ENCODE results near the gene CYGB. TPM values are rescaled to one million over a fixed set of nuclear protein-coding genes. Genes with fewer than 3 reads are reported as not detected.

CYGB gene
- 10 to 100 TPM in 2 of 3 donors, 1 to 10 TPM in 1; 5.9 to 37.4 (median 27.2) TPM for total RNA-seq

DNA sequence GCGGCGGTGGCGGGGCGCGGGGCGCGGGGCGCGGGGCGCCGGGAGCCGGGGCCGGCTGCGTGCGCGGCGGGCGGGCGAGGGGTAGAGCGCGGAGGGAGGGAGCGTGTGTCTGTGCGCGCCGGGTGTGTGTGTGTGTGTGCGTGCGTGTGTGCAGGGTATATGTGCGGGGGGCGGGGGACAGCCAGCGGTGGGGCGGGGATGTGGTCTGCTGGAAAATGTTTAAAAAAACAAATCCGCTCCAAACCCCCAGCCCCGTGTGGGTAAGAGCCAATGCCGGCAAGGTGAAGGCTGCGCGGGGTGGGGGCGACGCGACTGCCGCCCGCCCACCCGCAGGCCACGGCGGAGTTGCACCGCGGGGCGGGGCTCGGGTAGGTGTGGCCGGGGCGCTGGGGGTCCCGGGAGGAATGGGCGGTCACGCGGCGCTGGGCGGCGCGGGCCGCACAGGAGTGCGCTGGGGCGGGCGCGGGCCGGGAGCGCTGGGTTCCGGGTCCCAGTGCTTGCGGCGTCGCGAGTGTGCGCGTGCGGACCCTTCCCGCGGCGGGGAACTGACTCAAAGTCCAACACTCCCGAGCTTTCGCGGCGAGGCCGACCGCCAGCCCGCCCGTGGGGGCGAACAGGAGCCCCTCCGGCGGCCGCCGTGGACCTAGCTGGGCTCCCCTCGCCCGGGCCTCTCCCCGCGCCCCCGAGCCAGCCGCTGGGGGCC is at the start of gene CYGB:
TSS of gene CYGB (minus strand) at position 132 of the 703 bp plus-strand sequence. CDS start 167 bp downstream, outside the sequence.
- H3K27ac ChIP-seq, result peak within 1 kb of the TSS; percentile 70 to 92
- TF ChIP-seq POLR2AphosphoS5 (IDR thresholded peaks at IDR 0.05) (no peak), CTCF (IDR thresholded peaks at IDR 0.05) (no peak), POLR2A (IDR thresholded peaks at IDR 0.05) (no peak)
- peak within 1 kb of the TSS; percentile 48 to 86 (median 56) for H3K4me3 ChIP-seq
- H3K9me3 ChIP-seq, result no peaks in the 10 kb centered on the region
- peaks cover 0 to 7% of the 10 kb centered on the region in 2 donors for H3K27me3 ChIP-seq
- intact Hi-C loops (cut with DNase I; ENCODE audit: low total_unique reads), result loop anchor here (10.0 kb wide), 1 partner anchor 157 kb away; no protein-coding TSS in a partner anchor
- no peaks in the 10 kb centered on the region for H3K36me3 ChIP-seq
- H3K4me1 ChIP-seq, result peaks cover 0 to 8% of the 10 kb centered on the region in 2 donors
- no peak for DNase-seq (ENCODE audit: low spot score in 2 of 2)

- Histone ChIP-seq H3K9me3 (no peaks in the 10 kb centered on the region), H3K4me3 (peak overlapping the region in 2 of 3 donors; percentile 76 to 85), H3K27ac (peak overlapping the region; percentile 88 to 92), H3K36me3 (no peaks in the 10 kb centered on the region), H3K27me3 (peaks cover 3 to 5% of the 10 kb centered on the region in 2 donors), H3K4me1 (peaks cover 0 to 7% of the 10 kb centered on the region in 2 donors)
- no peak for DNase-seq (ENCODE audit: low spot score in 2 of 2)
- intact Hi-C loops (cut with DNase I; ENCODE audit: low total_unique reads), result no loop called here
- TF ChIP-seq POLR2A (IDR thresholded peaks at IDR 0.05) (no peak), CTCF (IDR thresholded peaks at IDR 0.05) (no peak), POLR2AphosphoS5 (IDR thresholded peaks at IDR 0.05) (no peak)
These were observed 49.4 kb upstream of the CYGB start for GRCh38 chr17:76586741-76587487.

- H3K36me3 ChIP-seq, result no peaks in the 10 kb centered on the region
- peaks cover 0 to 7% of the 10 kb centered on the region in 2 donors for H3K4me1 ChIP-seq
- peak within 1 kb of the TSS; percentile 72 to 85 (median 76) for H3K4me3 ChIP-seq
- peak within 1 kb of the TSS; percentile 88 to 92 for H3K27ac ChIP-seq
- DNase-seq (ENCODE audit: low spot score in 2 of 2), result peak; percentile 70 to 81
- intact Hi-C loops (cut with DNase I; ENCODE audit: low total_unique reads), result no loop called here
- TF ChIP-seq CTCF (IDR thresholded peaks at IDR 0.05) (peak in 2 of 3 donors; percentile 29 to 73), POLR2AphosphoS5 (IDR thresholded peaks at IDR 0.05) (peak in 2 of 3 donors; percentile 19 to 41), POLR2A (IDR thresholded peaks at IDR 0.05) (no peak)
- H3K9me3 ChIP-seq, result no peaks in the 10 kb centered on the region
- peaks cover 3 to 5% of the 10 kb centered on the region in 2 donors for H3K27me3 ChIP-seq
These were observed 48.4 kb upstream of the CYGB start, which contains the start of gene ST6GALNAC2 for GRCh38 chr17:76585649-76586593. TSS of gene ST6GALNAC2 (minus strand) at chr17:76585860. CDS start at chr17:76585808, 52 bp downstream.

DNA sequence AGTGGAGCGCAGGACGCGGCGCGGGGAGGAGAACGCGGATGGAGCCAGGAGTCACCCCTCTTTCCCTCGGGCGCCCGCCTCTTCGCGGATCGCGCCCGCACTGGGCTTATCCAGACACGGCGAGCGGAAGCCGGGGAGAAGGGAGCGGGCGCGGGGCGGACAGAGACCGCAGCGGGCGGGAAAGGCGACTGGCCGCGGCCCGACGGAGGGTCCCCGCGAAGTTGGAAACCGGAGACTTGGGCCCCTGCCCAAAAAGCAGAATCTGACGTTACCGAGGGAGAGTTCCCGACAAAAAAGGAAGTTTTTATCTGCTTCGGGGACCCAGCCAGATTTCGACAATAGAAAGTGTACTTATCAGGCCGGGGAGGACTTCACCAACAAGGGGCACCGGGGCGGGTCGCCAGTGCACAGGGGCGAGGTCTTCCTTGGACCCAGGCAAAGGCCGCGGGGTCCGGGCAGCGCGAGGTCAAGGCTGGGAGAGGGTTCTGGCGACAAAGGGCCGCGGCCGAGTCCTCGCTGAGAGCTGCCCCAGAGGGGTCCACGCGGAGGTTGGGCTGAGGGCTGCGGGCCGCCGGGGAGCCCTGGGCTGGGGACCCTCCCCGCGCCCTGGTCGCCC is 47.6 kb upstream of the CYGB start:
- Histone ChIP-seq H3K4me1 (peaks cover 0 to 7% of the 10 kb centered on the region in 2 donors), H3K4me3 (peak overlapping the region; percentile 72 to 85 (median 76)), H3K36me3 (no peaks in the 10 kb centered on the region), H3K9me3 (no peaks in the 10 kb centered on the region), H3K27me3 (peaks cover 3 to 5% of the 10 kb centered on the region in 2 donors), H3K27ac (peak overlapping the region; percentile 88 to 92)
- intact Hi-C loops (cut with DNase I; ENCODE audit: low total_unique reads), result no loop called here
- no peak for DNase-seq (ENCODE audit: low spot score in 2 of 2)
- TF ChIP-seq POLR2AphosphoS5 (IDR thresholded peaks at IDR 0.05) (no peak), CTCF (IDR thresholded peaks at IDR 0.05) (no peak), POLR2A (IDR thresholded peaks at IDR 0.05) (no peak)
